Coronary artery (tissue), 2 donors: ENCODE results near the gene POLDIP2.

Experiments
- DNase-seq: peaks from one replicate; pipeline ENCODE4 v3.0.0-alpha.2; 2017; ENCODE audit warnings: low spot score
- H3K27ac ChIP-seq, 2 donors: fragments of 200-600 bp; sonication (generic); one replicate each; pipeline ENCODE4 v1.5.1; 2016 to 2019
- H3K4me3 ChIP-seq: fragments of 200-600 bp; sonication (generic); 2 replicates; pipeline ENCODE4 v1.5.1; 2016; ENCODE audit warnings: mild to moderate bottlenecking, moderate library complexity
- TF ChIP-seq, protein P1 (sequence below): fragments of 200-600 bp; sonication (generic); IDR thresholded peaks from one replicate; pipeline ENCODE4 v1.5.1; 2019; ENCODE audit warnings: antibody characterized with exemption

The POLDIP2 gene

DNA sequence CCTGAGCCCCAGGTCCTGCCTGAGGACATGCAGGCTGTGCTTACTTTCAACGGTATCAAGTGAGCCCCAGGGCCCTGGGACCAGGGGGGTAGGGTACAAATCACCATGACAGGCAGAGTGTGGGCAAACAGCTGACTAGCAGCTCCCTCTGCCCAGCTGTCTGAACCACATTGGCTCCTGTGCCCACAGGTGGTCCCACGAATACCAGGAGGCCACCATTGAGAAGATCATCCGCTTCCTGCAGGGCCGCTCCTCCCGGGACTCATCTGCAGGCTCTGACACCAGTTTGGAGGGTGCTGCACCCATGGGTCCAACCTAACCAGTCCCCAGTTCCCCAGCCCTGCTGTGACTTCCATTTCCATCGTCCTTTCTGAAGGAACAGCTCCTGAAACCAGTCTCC, 38.6 kb upstream of the POLDIP2 start:
- no peak for DNase-seq
- TF ChIP-seq, protein P1, sequence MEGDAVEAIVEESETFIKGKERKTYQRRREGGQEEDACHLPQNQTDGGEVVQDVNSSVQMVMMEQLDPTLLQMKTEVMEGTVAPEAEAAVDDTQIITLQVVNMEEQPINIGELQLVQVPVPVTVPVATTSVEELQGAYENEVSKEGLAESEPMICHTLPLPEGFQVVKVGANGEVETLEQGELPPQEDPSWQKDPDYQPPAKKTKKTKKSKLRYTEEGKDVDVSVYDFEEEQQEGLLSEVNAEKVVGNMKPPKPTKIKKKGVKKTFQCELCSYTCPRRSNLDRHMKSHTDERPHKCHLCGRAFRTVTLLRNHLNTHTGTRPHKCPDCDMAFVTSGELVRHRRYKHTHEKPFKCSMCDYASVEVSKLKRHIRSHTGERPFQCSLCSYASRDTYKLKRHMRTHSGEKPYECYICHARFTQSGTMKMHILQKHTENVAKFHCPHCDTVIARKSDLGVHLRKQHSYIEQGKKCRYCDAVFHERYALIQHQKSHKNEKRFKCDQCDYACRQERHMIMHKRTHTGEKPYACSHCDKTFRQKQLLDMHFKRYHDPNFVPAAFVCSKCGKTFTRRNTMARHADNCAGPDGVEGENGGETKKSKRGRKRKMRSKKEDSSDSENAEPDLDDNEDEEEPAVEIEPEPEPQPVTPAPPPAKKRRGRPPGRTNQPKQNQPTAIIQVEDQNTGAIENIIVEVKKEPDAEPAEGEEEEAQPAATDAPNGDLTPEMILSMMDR: no peak
- Histone ChIP-seq H3K4me3 (no peak overlapping the region), H3K27ac (no peak overlapping the region)

GRCh38 chr17:28395426-28395825, 38.1 kb upstream of the POLDIP2 start:
- TF ChIP-seq, protein P1: no peak
- Histone ChIP-seq H3K4me3 (no peak overlapping the region), H3K27ac (no peak overlapping the region)
- no peak for DNase-seq

DNA sequence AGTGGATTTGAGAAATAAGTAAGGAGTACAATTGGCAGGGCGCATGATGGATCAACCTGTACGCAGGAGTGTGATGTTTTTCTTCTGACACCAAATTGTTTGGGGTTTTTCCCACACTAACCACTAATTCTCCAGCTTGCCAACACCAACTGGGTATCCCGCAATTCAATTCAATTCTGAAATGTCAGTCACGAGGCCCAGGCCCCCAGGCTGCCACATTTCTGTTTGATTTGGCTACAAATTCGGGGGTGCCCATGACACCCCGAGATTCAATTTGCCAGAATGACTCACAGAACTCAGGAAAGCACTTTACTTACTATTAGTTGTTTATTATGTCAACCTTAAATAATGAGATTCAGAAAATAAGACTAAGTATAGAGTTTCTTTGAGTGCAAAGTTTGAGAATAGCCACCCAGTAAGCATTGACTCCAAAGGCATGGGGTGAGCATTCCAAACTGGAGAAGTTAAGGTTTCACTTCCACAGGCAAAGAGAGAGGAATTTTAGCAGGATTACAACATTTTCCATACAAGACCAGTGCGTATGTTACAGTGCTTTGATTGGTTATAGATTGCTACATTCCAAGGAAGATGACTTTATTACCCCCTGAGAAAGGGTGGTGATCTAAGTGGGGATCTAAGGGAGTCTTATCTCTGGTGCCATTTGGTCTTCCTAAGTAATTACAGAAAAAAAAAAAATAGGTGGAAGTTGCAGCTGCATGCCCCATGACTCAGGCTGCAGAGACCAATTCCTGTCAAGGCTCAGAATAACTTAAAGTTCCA, 37.2 kb upstream of the POLDIP2 start:
- no peak overlapping the region for H3K27ac ChIP-seq
- TF ChIP-seq, protein P1: no peak
- H3K4me3 ChIP-seq: no peak overlapping the region
- no peak for DNase-seq

- Histone ChIP-seq H3K27ac (no peak overlapping the region), H3K4me3 (no peak overlapping the region)
- TF ChIP-seq, protein P1: no peak
- DNase-seq: no peak
Observed at GRCh38 chr17:28392491-28392890, 35.2 kb upstream of the POLDIP2 start.

- H3K27ac ChIP-seq: no peak overlapping the region
- TF ChIP-seq, protein P1: no peak
- DNase-seq: no peak
- no peak overlapping the region for H3K4me3 ChIP-seq
Observed at GRCh38 chr17:28391401-28391800, 34.1 kb upstream of the POLDIP2 start.

- Histone ChIP-seq H3K27ac (no peak overlapping the region), H3K4me3 (no peak overlapping the region)
- TF ChIP-seq, protein P1: no peak
- no peak for DNase-seq
Observed at GRCh38 chr17:28390984-28391383, 33.7 kb upstream of the POLDIP2 start.

DNA sequence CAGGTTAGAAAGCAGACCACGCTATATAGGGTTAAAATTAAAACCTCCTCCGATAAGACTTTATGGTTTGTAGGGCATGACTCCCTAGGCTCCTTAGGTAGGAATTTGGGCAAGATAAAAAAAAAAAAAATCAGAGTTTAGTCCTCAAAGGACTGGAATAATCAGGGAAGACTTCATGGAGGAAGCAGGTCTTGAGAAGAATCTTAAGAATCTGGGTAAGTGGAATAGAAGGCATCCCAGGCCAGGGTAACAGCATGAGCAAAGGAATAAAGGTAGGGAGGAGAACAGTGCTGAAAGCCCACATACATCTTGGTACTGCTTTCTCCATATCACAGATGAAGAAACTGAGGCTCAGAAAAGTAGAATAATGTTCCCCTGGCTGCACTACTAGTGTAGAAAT, 33.2 kb upstream of the POLDIP2 start:
- Histone ChIP-seq H3K4me3 (no peak overlapping the region), H3K27ac (no peak overlapping the region)
- DNase-seq: no peak
- TF ChIP-seq, protein P1: no peak
